Liver (tissue), 9 donors: ENCODE results near the gene GEMIN2. TPM values are rescaled to one million over a fixed set of nuclear protein-coding genes. Genes with fewer than 3 reads are reported as not detected.
A peak's percentile ranks its signal among the peaks of the same experiment; 100 is the strongest.

Experiments
- DNase-seq: peaks from one replicate; pipeline ENCODE4 v3.0.0-alpha.2; 2017; ENCODE audit warnings: low spot score
- H3K27ac ChIP-seq, 2 donors: one replicate each; pipeline ENCODE4 v1.7.0; 2013; ENCODE audit warnings: inconsistent platforms in 2 of 2, low read length in 2 of 2, control low read depth in 1 of 2, low read depth in 1 of 2, mild to moderate bottlenecking in 1 of 2
- H3K27me3 ChIP-seq, 4 donors: one replicate each; pipeline versions ENCODE4 v1.6.1 to v1.7.0; 2013; ENCODE audit warnings: low read length in 3 of 4, inconsistent platforms in 1 of 4, mild to moderate bottlenecking in 1 of 4, moderate library complexity in 1 of 4; ENCODE audit not compliant: control insufficient read depth in 4 of 4, insufficient read depth in 4 of 4
- H3K36me3 ChIP-seq, 4 donors: one replicate each; pipeline versions ENCODE4 v1.6.1 to v1.7.0; 2013; ENCODE audit warnings: low read length in 3 of 4, mild to moderate bottlenecking in 3 of 4, low read depth in 1 of 4, moderate library complexity in 1 of 4; ENCODE audit not compliant: control insufficient read depth in 4 of 4, insufficient read depth in 3 of 4
- H3K4me1 ChIP-seq, 4 donors: one replicate each; pipeline versions ENCODE4 v1.6.1 to v1.7.0; 2013; ENCODE audit warnings: low read length in 3 of 4, mild to moderate bottlenecking in 3 of 4, moderate library complexity in 1 of 4; ENCODE audit not compliant: control insufficient read depth in 4 of 4, insufficient read depth in 4 of 4
- H3K4me3 ChIP-seq, 3 donors: one replicate each; pipeline versions ENCODE4 v1.6.1 to v1.7.0; 2013; ENCODE audit warnings: low read length in 3 of 3, control low read depth in 1 of 3, low read depth in 1 of 3, mild to moderate bottlenecking in 1 of 3
- H3K9ac ChIP-seq, 2 donors: one replicate each; pipeline ENCODE4 v1.7.0; 2013; ENCODE audit warnings: low read length in 2 of 2, mild to moderate bottlenecking in 2 of 2, moderate library complexity in 2 of 2, control low read depth in 1 of 2, low read depth in 1 of 2
- H3K9me3 ChIP-seq, 4 donors: one replicate each; pipeline versions ENCODE4 v1.6.1 to v1.7.0; 2013; ENCODE audit warnings: low read length in 3 of 4; ENCODE audit not compliant: control insufficient read depth in 4 of 4
- EGR1 ChIP-seq, 2 donors: IDR thresholded peaks; 2 replicates each; pipeline ENCODE4 v1.6.1; 2016 to 2018; ENCODE audit warnings: antibody characterized with exemption in 2 of 2, low read depth in 2 of 2
- FOXA1 ChIP-seq: IDR thresholded peaks from 2 replicates; pipeline ENCODE4 v1.6.1; 2016; ENCODE audit warnings: antibody characterized with exemption
- FOXA2 ChIP-seq: IDR thresholded peaks from 2 replicates; pipeline ENCODE4 v1.6.1; 2016; ENCODE audit warnings: antibody characterized with exemption
- GABPA ChIP-seq, 2 donors: IDR thresholded peaks in 1 of 2; conservative IDR thresholded peaks in 1 of 2; 2 replicates each; pipeline ENCODE4 v1.6.1; 2016; ENCODE audit warnings: antibody characterized with exemption in 2 of 2, mild to moderate bottlenecking in 1 of 2, moderate library complexity in 1 of 2
- HNF4A ChIP-seq, 2 donors: conservative IDR thresholded peaks; 2 replicates each; pipeline ENCODE4 v1.6.1; 2016; ENCODE audit warnings: antibody characterized with exemption in 2 of 2, mild to moderate bottlenecking in 2 of 2
- HNF4G ChIP-seq: IDR thresholded peaks from 2 replicates; pipeline ENCODE4 v1.6.1; 2016; ENCODE audit warnings: antibody characterized with exemption
- JUND ChIP-seq, 2 donors: IDR thresholded peaks; 2 replicates each; pipeline ENCODE4 v1.6.1; 2016; ENCODE audit warnings: antibody characterized with exemption in 2 of 2
- NR2F2 ChIP-seq: IDR thresholded peaks from 2 replicates; pipeline ENCODE4 v1.6.1; 2016; ENCODE audit warnings: antibody characterized with exemption
- RAD21 ChIP-seq, 2 donors: IDR thresholded peaks; 2 replicates each; pipeline ENCODE4 v1.6.1; 2016; ENCODE audit warnings: antibody characterized with exemption in 2 of 2, mild to moderate bottlenecking in 2 of 2
- REST ChIP-seq: IDR thresholded peaks from 2 replicates; pipeline ENCODE4 v1.6.1; 2016; ENCODE audit warnings: antibody characterized with exemption, mild to moderate bottlenecking
- RXRA ChIP-seq, 2 donors: IDR thresholded peaks; 2 replicates each; pipeline ENCODE4 v1.6.1; 2017 to 2018; ENCODE audit warnings: antibody characterized with exemption in 2 of 2, mild to moderate bottlenecking in 1 of 2
- SP1 ChIP-seq: IDR thresholded peaks from 2 replicates; pipeline ENCODE4 v1.6.1; 2018; ENCODE audit warnings: antibody characterized with exemption, mild to moderate bottlenecking
- TAF1 ChIP-seq: conservative IDR thresholded peaks from 2 replicates; pipeline ENCODE4 v1.6.1; 2016; ENCODE audit warnings: antibody characterized with exemption, mild to moderate bottlenecking
- YY1 ChIP-seq: IDR thresholded peaks from 2 replicates; pipeline ENCODE4 v1.6.1; 2016; ENCODE audit warnings: antibody characterized with exemption, mild to moderate bottlenecking
- ZBTB33 ChIP-seq: IDR thresholded peaks from 2 replicates; pipeline ENCODE4 v1.6.1; 2016; ENCODE audit warnings: antibody characterized with exemption
- WGBS: extraction: QIAGEN DNeasy Blood & Tissue Kit; methylation state at CpG from one replicate; pipeline ENCODE4 v1.1.7; 2013; 5-methylcytosine and 5-hydroxymethylcytosine counted together
- polyA plus RNA-seq, 2 donors: library from polyadenylated mRNA; stranded (reverse) in 1 of 2; unstranded in 1 of 2; fragments of 200-250 nt in 1 of 2; fragments of >200 nt in 1 of 2; fragmentation: Nextera tagmentation in 1 of 2; extraction: Ambion mirVana in 1 of 2; gene quantifications; one replicate each; pipeline versions ENCODE4 v1.2.1 to v1.2.3, GENCODE V29; 2013 to 2015
- total RNA-seq, 2 donors: library from RNA; depleted of rRNA; stranded (reverse); fragments of >200 nt; gene quantifications; one replicate each; pipeline ENCODE4 v1.2.3, GENCODE V29; 2014
- TF ChIP-seq, protein P1 (sequence below): IDR thresholded peaks from 2 replicates; pipeline ENCODE4 v1.6.1; 2016; ENCODE audit warnings: antibody characterized with exemption
- TF ChIP-seq, protein P2 (sequence below): fragments of 150-350 bp; IDR thresholded peaks from 2 replicates; pipeline ENCODE4 v1.5.1; 2017; ENCODE audit warnings: improper control_type of control experiment, low read depth, low read length; ENCODE audit not compliant: missing input control
- donor health status: healthy.
- donor health status: healthy.
- donor health status: healthy.
- donor health status: healthy.
- donor health status: healthy.

The GEMIN2 gene
- total and polyA plus RNA-seq, 4 donors: 2.8 to 9.0 (median 4.5) TPM

- DNase-seq: no peak
- Histone ChIP-seq H3K9me3 (no peaks in the 10 kb centered on the region), H3K9ac (peak overlapping the region; percentile 91 to 95), H3K4me3 (peak overlapping the region; percentile 73 to 97 (median 96)), H3K27ac (peak overlapping the region; percentile 89 to 94), H3K4me1 (peaks cover 10 to 26% (median 17%) of the 10 kb centered on the region in 4 donors), H3K36me3 (peaks cover 0 to 2% (median under 1%) of the 10 kb centered on the region in 4 donors), H3K27me3 (no peaks in the 10 kb centered on the region)
- TF ChIP-seq EGR1 (IDR thresholded peaks at IDR 0.05; ENCODE audit: low read depth in 2 of 2) (no peak), ZBTB33 (no peak), RXRA (IDR thresholded peaks at IDR 0.05) (no peak), RAD21 (IDR thresholded peaks at IDR 0.05) (no peak)
- whole genome bisulfite sequencing: 0% methylated on average over 7 of the region's 7 CpGs
Observed at GRCh38 chr14:39169541-39169900, 55.4 kb downstream of the GEMIN2 start.

DNA sequence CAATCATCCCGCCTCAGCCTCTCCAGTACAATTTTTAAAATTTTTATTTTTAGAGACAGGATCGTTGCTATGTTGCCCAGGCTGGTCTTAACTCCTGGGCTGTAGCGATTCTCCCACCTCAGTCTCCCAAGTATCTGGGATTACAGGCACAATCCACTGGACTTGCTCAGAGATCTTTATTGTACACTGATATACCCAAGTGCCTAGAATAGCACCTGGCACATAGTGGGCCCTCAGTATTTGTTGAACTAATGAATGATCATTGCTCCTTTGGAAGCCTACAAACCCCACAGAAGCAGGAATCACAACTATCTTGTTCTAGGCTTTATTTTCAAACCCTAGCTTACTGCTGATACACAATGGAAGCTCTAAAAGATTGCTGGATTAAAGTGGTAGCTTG is 59.1 kb downstream of the GEMIN2 start:
- Histone ChIP-seq H3K4me1 (peaks cover 6 to 28% (median 23%) of the 10 kb centered on the region in 4 donors), H3K9me3 (no peaks in the 10 kb centered on the region), H3K36me3 (peaks cover 8 to 16% (median 16%) of the 10 kb centered on the region in 4 donors), H3K27me3 (no peaks in the 10 kb centered on the region), H3K27ac (no peak overlapping the region), H3K4me3 (no peak overlapping the region), H3K9ac (no peak overlapping the region)
- 93% methylated on average over 3 of the region's 3 CpGs for WGBS
- no peak for DNase-seq
- no peak for TF ChIP-seq REST
- no peak for TF ChIP-seq HNF4A (conservative IDR thresholded peaks at IDR 0.05)
- TF ChIP-seq FOXA1: no peak
- TF ChIP-seq, protein P1, sequence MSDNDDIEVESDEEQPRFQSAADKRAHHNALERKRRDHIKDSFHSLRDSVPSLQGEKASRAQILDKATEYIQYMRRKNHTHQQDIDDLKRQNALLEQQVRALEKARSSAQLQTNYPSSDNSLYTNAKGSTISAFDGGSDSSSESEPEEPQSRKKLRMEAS: no peak
- no peak for TF ChIP-seq HNF4G
- no peak for TF ChIP-seq EGR1 (IDR thresholded peaks at IDR 0.05; ENCODE audit: low read depth in 2 of 2)
- no peak for TF ChIP-seq SP1
- no peak for TF ChIP-seq NR2F2
- no peak for TF ChIP-seq YY1
- TF ChIP-seq TAF1: no peak
- TF ChIP-seq RXRA (IDR thresholded peaks at IDR 0.05): no peak
- TF ChIP-seq GABPA (IDR thresholded peaks at IDR 0.05 in 1 of 2, conservative IDR thresholded peaks at IDR 0.05 in 1 of 2): no peak
- TF ChIP-seq, protein P2, sequence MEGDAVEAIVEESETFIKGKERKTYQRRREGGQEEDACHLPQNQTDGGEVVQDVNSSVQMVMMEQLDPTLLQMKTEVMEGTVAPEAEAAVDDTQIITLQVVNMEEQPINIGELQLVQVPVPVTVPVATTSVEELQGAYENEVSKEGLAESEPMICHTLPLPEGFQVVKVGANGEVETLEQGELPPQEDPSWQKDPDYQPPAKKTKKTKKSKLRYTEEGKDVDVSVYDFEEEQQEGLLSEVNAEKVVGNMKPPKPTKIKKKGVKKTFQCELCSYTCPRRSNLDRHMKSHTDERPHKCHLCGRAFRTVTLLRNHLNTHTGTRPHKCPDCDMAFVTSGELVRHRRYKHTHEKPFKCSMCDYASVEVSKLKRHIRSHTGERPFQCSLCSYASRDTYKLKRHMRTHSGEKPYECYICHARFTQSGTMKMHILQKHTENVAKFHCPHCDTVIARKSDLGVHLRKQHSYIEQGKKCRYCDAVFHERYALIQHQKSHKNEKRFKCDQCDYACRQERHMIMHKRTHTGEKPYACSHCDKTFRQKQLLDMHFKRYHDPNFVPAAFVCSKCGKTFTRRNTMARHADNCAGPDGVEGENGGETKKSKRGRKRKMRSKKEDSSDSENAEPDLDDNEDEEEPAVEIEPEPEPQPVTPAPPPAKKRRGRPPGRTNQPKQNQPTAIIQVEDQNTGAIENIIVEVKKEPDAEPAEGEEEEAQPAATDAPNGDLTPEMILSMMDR: no peak
- TF ChIP-seq FOXA2: no peak
- no peak for TF ChIP-seq ZBTB33
- TF ChIP-seq JUND (IDR thresholded peaks at IDR 0.05): no peak
